GM12873 (cell line): ENCODE results near the gene ATP2B1.

ENCODE experiments used
- TF ChIP-seq, protein P1 (sequence below): IDR thresholded peaks from 2 replicates; pipeline ENCODE4 v1.5.1; 2012; ENCODE audit warnings: low read depth, mild to moderate bottlenecking, moderate library complexity, low read length, control low read depth; ENCODE audit not compliant: insufficient read depth; ENCODE audit errors: missing control alignments

The ATP2B1 gene

DNA sequence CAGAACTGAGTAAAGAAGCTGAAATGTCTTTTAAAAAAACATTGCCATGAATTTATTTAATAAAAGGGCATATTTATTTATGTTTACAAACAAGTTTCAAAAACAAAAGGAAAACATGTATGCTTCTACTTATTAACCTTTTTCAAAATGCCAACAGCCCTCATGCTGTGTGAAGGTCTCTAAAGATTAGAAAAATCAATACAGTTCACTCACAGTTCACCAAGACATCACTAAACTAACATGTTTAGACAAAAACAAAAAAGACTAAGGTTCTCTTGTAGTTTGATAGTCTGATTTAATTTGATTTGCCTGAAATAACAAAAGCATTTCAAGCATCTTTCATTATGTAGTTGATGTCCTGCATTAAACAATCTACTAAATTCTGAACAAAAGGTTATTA is 118.9 kb downstream of the ATP2B1 start:
- TF ChIP-seq, protein P1, sequence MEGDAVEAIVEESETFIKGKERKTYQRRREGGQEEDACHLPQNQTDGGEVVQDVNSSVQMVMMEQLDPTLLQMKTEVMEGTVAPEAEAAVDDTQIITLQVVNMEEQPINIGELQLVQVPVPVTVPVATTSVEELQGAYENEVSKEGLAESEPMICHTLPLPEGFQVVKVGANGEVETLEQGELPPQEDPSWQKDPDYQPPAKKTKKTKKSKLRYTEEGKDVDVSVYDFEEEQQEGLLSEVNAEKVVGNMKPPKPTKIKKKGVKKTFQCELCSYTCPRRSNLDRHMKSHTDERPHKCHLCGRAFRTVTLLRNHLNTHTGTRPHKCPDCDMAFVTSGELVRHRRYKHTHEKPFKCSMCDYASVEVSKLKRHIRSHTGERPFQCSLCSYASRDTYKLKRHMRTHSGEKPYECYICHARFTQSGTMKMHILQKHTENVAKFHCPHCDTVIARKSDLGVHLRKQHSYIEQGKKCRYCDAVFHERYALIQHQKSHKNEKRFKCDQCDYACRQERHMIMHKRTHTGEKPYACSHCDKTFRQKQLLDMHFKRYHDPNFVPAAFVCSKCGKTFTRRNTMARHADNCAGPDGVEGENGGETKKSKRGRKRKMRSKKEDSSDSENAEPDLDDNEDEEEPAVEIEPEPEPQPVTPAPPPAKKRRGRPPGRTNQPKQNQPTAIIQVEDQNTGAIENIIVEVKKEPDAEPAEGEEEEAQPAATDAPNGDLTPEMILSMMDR: no peak

DNA sequence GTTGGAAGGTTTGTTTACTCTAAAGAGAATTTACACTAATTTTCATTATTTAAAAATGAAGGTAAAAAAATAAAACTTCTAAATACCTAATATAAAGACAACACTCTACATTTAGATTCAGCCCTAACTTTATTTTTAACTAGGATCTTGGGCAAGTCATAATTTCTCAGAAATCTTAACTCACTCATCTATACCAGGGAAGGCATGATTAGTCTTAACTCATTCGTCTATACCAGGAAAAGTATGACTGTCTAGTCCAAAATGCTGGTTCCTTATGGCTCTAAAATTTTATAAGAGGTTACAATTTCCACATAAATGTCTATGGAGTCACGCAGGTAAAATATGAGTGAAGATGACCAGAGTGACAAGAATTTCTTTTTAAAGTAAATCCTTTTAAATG is 130.1 kb downstream of the ATP2B1 start:
- TF ChIP-seq, protein P1: no peak

- TF ChIP-seq, protein P1: no peak
Measured at GRCh38 chr12:89576572-89577220, 131.9 kb downstream of the ATP2B1 start.

DNA sequence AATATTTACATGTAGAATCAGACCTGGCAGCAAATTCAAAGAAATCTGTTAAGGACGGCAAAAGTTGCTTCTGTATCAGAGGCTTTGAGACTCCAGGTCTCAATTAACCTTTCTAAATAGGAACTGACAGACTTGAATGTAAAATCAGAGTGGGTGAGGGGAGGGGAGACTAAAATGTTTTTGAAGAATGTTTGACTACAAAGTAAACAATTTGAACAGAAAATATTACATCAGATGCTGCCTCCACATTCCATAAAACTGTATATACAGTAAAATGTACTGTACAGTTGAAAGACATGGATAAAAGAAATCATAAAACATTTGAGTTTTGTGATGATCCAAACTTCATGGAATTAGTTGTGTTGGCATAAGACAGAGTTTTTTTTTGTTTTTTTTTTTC is 133.3 kb downstream of the ATP2B1 start:
- TF ChIP-seq, protein P1: no peak

- TF ChIP-seq, protein P1: no peak
Measured at GRCh38 chr12:89574736-89575208, 133.9 kb downstream of the ATP2B1 start.

- TF ChIP-seq, protein P1: no peak
Measured at GRCh38 chr12:89573051-89573810, 135.4 kb downstream of the ATP2B1 start.

- TF ChIP-seq, protein P1: no peak
Measured at GRCh38 chr12:89571491-89572195, 137.0 kb downstream of the ATP2B1 start.
